Osteoblast (primary cell): ENCODE results near the gene ADGB. TPM values are rescaled to one million over a fixed set of nuclear protein-coding genes. Genes with fewer than 3 reads are reported as not detected.

Experiments used
- DNase-seq: peaks from one replicate; pipeline ENCODE4 v3.0.0; 2011; ENCODE audit warnings: low spot score, mixed read lengths; ENCODE audit not compliant: insufficient read length; ENCODE audit errors: missing footprints
- H2AFZ ChIP-seq: 2 replicates; pipeline ENCODE4 v1.6.0; 2011; ENCODE audit warnings: mild to moderate bottlenecking, low read length
- H3K27ac ChIP-seq: 2 replicates; pipeline ENCODE4 v1.5.1; 2011; ENCODE audit warnings: mild to moderate bottlenecking, low read depth, low read length, moderate library complexity
- H3K27me3 ChIP-seq: 2 replicates; pipeline ENCODE4 v1.6.0; 2012; ENCODE audit warnings: mild to moderate bottlenecking, control low read depth, inconsistent platforms, low read length, moderate library complexity; ENCODE audit not compliant: insufficient read depth
- H3K36me3 ChIP-seq: 2 replicates; pipeline ENCODE4 v1.5.1; 2011; ENCODE audit warnings: mild to moderate bottlenecking, low read length, control low read depth, moderate library complexity; ENCODE audit not compliant: insufficient read depth
- H3K4me1 ChIP-seq: 2 replicates; pipeline ENCODE4 v1.5.1; 2011; ENCODE audit warnings: mild to moderate bottlenecking, low read length, control low read depth, moderate library complexity; ENCODE audit not compliant: insufficient read depth
- H3K4me2 ChIP-seq: 2 replicates; pipeline ENCODE4 v1.6.0; 2011; ENCODE audit warnings: mild to moderate bottlenecking, low read length; ENCODE audit not compliant: insufficient read depth
- H3K4me3 ChIP-seq: fragments of 200-600 bp; sonication (generic); 3 replicates; pipeline ENCODE4 v1.5.1; 2012; ENCODE audit warnings: mild to moderate bottlenecking, low read length, inconsistent platforms; ENCODE audit not compliant: insufficient read depth
- H3K79me2 ChIP-seq: 2 replicates; pipeline ENCODE4 v1.6.0; 2012; ENCODE audit warnings: mild to moderate bottlenecking, low read length, control low read depth, inconsistent platforms; ENCODE audit not compliant: insufficient read depth
- H3K9me3 ChIP-seq: 2 replicates; pipeline ENCODE4 v1.5.1; 2011; ENCODE audit warnings: low read depth, low read length, control low read depth
- H4K20me1 ChIP-seq: 2 replicates; pipeline ENCODE4 v1.6.0; 2012; ENCODE audit warnings: mild to moderate bottlenecking, low read length, control low read depth; ENCODE audit not compliant: insufficient read depth
- CTCF ChIP-seq: IDR thresholded peaks from 2 replicates; pipeline ENCODE4 v1.5.1; 2011; ENCODE audit warnings: mild to moderate bottlenecking, low read depth, low read length, moderate library complexity; ENCODE audit errors: extremely low read depth
- total RNA-seq: library from RNA; depleted of rRNA; stranded (reverse); fragments of >200 nt; gene quantifications from 2 replicates; pipeline ENCODE4 v1.2.3, GENCODE V29; 2012

The ADGB gene
- total RNA-seq, 1 donor: under 0.01 TPM

GRCh38 chr6:146693342-146693741, 94.6 kb downstream of the ADGB start:
- H3K4me3 ChIP-seq: no peak overlapping the region
- no peaks in the 10 kb centered on the region for H3K27me3 ChIP-seq
- TF ChIP-seq CTCF: no peak
- no peak for DNase-seq
- H3K4me2 ChIP-seq: no peak overlapping the region
- no peaks in the 10 kb centered on the region for H3K9me3 ChIP-seq
- no peaks in the 10 kb centered on the region for H3K36me3 ChIP-seq
- no peak overlapping the region for H2AFZ ChIP-seq
- H3K4me1 ChIP-seq: no peaks in the 10 kb centered on the region
- H3K27ac ChIP-seq: no peak overlapping the region
- H3K79me2 ChIP-seq: no peaks in the 10 kb centered on the region
- no peaks in the 10 kb centered on the region for H4K20me1 ChIP-seq

GRCh38 chr6:146697921-146698320, 99.1 kb downstream of the ADGB start:
- no peaks in the 10 kb centered on the region for H3K9me3 ChIP-seq
- H3K4me2 ChIP-seq: no peak overlapping the region
- no peaks in the 10 kb centered on the region for H3K36me3 ChIP-seq
- no peak for TF ChIP-seq CTCF
- H4K20me1 ChIP-seq: no peaks in the 10 kb centered on the region
- no peak overlapping the region for H2AFZ ChIP-seq
- no peak overlapping the region for H3K4me3 ChIP-seq
- no peaks in the 10 kb centered on the region for H3K4me1 ChIP-seq
- DNase-seq: no peak
- no peak overlapping the region for H3K27ac ChIP-seq
- no peaks in the 10 kb centered on the region for H3K27me3 ChIP-seq
- H3K79me2 ChIP-seq: no peaks in the 10 kb centered on the region

GRCh38 chr6:146700078-146700686, 101.4 kb downstream of the ADGB start:
- H3K79me2 ChIP-seq: no peaks in the 10 kb centered on the region
- TF ChIP-seq CTCF: peak; percentile 77
- DNase-seq: peak; percentile 10
- H3K4me1 ChIP-seq: no peaks in the 10 kb centered on the region
- no peak overlapping the region for H3K4me3 ChIP-seq
- no peaks in the 10 kb centered on the region for H4K20me1 ChIP-seq
- no peaks in the 10 kb centered on the region for H3K27me3 ChIP-seq
- no peaks in the 10 kb centered on the region for H3K9me3 ChIP-seq
- no peak overlapping the region for H3K27ac ChIP-seq
- H3K36me3 ChIP-seq: no peaks in the 10 kb centered on the region
- H3K4me2 ChIP-seq: no peak overlapping the region
- no peak overlapping the region for H2AFZ ChIP-seq

GRCh38 chr6:146701632-146702031, 102.9 kb downstream of the ADGB start:
- TF ChIP-seq CTCF: no peak
- Histone ChIP-seq H3K4me2 (no peak overlapping the region), H3K4me3 (no peak overlapping the region), H3K9me3 (no peaks in the 10 kb centered on the region), H3K79me2 (no peaks in the 10 kb centered on the region), H2AFZ (no peak overlapping the region), H4K20me1 (no peaks in the 10 kb centered on the region), H3K36me3 (no peaks in the 10 kb centered on the region), H3K27me3 (no peaks in the 10 kb centered on the region), H3K4me1 (no peaks in the 10 kb centered on the region), H3K27ac (no peak overlapping the region)
- DNase-seq: no peak
